ENCODE measurements around the gene FBXW7. TPM values are rescaled to one million over a fixed set of nuclear protein-coding genes. Genes with fewer than 3 reads are reported as not detected.

Gene FBXW7
- total RNA-seq, 1 experiment from 2014 or later = 23.0 TPM

DNA sequence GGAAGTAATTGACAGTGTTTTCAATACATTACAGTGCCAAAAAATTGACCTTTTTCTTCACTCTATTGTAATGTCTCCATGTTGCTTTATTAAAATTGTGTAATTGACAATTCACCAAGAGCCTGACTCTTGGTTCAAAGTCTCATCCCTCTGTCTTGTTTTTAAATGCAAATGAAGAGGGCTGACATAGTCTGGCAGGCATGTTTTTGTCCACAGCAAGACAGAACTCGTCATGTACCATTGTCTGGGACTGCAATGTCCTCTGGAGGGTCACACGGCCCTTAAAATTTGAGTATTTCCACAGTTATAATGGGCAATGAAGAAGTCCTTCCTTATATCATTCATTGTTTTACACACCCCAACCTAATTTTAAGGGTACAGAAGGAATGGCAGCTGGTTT lies 38.0 kb upstream of the FBXW7 start:
- BruUV-seq (replicated peaks) = no TSS peak
- POLR2A ChIA-PET = no interaction called here
- Histone ChIP-seq H3K9ac (ENCODE audit: low read length) (no peak overlapping the region), H3K4me3 (replicated peaks in 1 of 2; ENCODE audit: low read depth in 1 of 2, low read length in 2 of 2) (no peak overlapping the region), H3K27ac (ENCODE audit: low read depth, low read length) (no peak overlapping the region), H3K27me3 (ENCODE audit: insufficient read depth, low read length) (no peaks in the 10 kb centered on the region), H3K79me2 (ENCODE audit: insufficient read depth, low read length) (no peaks in the 10 kb centered on the region), H3K4me2 (ENCODE audit: low read length) (no peak overlapping the region), H3K4me1 (ENCODE audit: control insufficient read depth in 1 of 2, insufficient read depth in 2 of 2, low read length in 2 of 2) (no peaks in the 10 kb centered on the region), H2AFZ (ENCODE audit: low read depth, low read length, poor library complexity, severe bottlenecking) (no peak overlapping the region), H4K20me1 (ENCODE audit: insufficient read depth) (no peaks in the 10 kb centered on the region), H3K9me2 (ENCODE audit: insufficient read depth) (no peaks in the 10 kb centered on the region), H3K9me3 (ENCODE audit: control insufficient read depth in 1 of 2, insufficient read depth in 1 of 2, low read depth in 1 of 2, low read length in 2 of 2) (no peaks in the 10 kb centered on the region), H3K36me3 (ENCODE audit: control insufficient read depth in 1 of 2, insufficient read depth in 2 of 2, low read length in 2 of 2) (no peaks in the 10 kb centered on the region)
- RAD21 ChIA-PET (ENCODE audit: low non-redundant PET in 1 of 2, low total read pairs in 2 of 2, uncharacterized antibody in 2 of 2, unreplicated experiment in 2 of 2) = no interaction called here
- intact Hi-C loops (cut with micrococcal nuclease) = no loop called here
- ATAC-seq = no peak
- CTCF ChIA-PET = no interaction called here
- TF ChIP-seq FOSL1 (IDR thresholded peaks at IDR 0.05; ENCODE audit: low read depth) (no peak), EZH2phosphoT487 (IDR thresholded peaks at IDR 0.05; ENCODE audit: borderline replicate concordance) (no peak), TCF7L2 (IDR thresholded peaks at IDR 0.05; ENCODE audit: borderline replicate concordance, extremely low read depth, insufficient read depth, insufficient read length) (no peak), POLR2AphosphoS5 (IDR thresholded peaks at IDR 0.05; ENCODE audit: low read depth, low read length) (no peak), ELF1 (IDR thresholded peaks at IDR 0.05; ENCODE audit: borderline replicate concordance, low read depth) (no peak), EGR1 (IDR thresholded peaks at IDR 0.05; ENCODE audit: low read depth) (no peak), POLR2A (IDR thresholded peaks at IDR 0.05; ENCODE audit: borderline replicate concordance, extremely low read depth, insufficient read depth, insufficient read length) (no peak), EZH2 (IDR thresholded peaks at IDR 0.05) (no peak), ZNF274 (IDR thresholded peaks at IDR 0.05; ENCODE audit: low read depth, low read length) (no peak), CBX3 (IDR thresholded peaks at IDR 0.05; ENCODE audit: low read depth) (no peak), ZFX (IDR thresholded peaks at IDR 0.05) (no peak)
- TF ChIP-seq, protein P1, sequence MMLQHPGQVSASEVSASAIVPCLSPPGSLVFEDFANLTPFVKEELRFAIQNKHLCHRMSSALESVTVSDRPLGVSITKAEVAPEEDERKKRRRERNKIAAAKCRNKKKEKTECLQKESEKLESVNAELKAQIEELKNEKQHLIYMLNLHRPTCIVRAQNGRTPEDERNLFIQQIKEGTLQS (IDR thresholded peaks at IDR 0.05) = no peak
- TF ChIP-seq, protein P2, sequence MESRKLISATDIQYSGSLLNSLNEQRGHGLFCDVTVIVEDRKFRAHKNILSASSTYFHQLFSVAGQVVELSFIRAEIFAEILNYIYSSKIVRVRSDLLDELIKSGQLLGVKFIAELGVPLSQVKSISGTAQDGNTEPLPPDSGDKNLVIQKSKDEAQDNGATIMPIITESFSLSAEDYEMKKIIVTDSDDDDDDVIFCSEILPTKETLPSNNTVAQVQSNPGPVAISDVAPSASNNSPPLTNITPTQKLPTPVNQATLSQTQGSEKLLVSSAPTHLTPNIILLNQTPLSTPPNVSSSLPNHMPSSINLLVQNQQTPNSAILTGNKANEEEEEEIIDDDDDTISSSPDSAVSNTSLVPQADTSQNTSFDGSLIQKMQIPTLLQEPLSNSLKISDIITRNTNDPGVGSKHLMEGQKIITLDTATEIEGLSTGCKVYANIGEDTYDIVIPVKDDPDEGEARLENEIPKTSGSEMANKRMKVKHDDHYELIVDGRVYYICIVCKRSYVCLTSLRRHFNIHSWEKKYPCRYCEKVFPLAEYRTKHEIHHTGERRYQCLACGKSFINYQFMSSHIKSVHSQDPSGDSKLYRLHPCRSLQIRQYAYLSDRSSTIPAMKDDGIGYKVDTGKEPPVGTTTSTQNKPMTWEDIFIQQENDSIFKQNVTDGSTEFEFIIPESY (IDR thresholded peaks at IDR 0.05; ENCODE audit: extremely low read depth, insufficient replicate concordance, low read length) = no peak
- TF ChIP-seq, protein P3, sequence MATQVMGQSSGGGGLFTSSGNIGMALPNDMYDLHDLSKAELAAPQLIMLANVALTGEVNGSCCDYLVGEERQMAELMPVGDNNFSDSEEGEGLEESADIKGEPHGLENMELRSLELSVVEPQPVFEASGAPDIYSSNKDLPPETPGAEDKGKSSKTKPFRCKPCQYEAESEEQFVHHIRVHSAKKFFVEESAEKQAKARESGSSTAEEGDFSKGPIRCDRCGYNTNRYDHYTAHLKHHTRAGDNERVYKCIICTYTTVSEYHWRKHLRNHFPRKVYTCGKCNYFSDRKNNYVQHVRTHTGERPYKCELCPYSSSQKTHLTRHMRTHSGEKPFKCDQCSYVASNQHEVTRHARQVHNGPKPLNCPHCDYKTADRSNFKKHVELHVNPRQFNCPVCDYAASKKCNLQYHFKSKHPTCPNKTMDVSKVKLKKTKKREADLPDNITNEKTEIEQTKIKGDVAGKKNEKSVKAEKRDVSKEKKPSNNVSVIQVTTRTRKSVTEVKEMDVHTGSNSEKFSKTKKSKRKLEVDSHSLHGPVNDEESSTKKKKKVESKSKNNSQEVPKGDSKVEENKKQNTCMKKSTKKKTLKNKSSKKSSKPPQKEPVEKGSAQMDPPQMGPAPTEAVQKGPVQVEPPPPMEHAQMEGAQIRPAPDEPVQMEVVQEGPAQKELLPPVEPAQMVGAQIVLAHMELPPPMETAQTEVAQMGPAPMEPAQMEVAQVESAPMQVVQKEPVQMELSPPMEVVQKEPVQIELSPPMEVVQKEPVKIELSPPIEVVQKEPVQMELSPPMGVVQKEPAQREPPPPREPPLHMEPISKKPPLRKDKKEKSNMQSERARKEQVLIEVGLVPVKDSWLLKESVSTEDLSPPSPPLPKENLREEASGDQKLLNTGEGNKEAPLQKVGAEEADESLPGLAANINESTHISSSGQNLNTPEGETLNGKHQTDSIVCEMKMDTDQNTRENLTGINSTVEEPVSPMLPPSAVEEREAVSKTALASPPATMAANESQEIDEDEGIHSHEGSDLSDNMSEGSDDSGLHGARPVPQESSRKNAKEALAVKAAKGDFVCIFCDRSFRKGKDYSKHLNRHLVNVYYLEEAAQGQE (IDR thresholded peaks at IDR 0.05; ENCODE audit: low read depth) = no peak
- TF ChIP-seq, protein P4, sequence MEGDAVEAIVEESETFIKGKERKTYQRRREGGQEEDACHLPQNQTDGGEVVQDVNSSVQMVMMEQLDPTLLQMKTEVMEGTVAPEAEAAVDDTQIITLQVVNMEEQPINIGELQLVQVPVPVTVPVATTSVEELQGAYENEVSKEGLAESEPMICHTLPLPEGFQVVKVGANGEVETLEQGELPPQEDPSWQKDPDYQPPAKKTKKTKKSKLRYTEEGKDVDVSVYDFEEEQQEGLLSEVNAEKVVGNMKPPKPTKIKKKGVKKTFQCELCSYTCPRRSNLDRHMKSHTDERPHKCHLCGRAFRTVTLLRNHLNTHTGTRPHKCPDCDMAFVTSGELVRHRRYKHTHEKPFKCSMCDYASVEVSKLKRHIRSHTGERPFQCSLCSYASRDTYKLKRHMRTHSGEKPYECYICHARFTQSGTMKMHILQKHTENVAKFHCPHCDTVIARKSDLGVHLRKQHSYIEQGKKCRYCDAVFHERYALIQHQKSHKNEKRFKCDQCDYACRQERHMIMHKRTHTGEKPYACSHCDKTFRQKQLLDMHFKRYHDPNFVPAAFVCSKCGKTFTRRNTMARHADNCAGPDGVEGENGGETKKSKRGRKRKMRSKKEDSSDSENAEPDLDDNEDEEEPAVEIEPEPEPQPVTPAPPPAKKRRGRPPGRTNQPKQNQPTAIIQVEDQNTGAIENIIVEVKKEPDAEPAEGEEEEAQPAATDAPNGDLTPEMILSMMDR (IDR thresholded peaks at IDR 0.05 in 2 of 3, conservative IDR thresholded peaks at IDR 0.05 in 1 of 3; ENCODE audit: borderline replicate concordance in 1 of 3, insufficient read depth in 1 of 3, low read depth in 2 of 3, low read length in 2 of 3) = no peak
- DNase-seq (ENCODE audit: low read depth, low spot score) = no peak

Data from HCT116 (cell line).